ENCODE results near the gene FBXO42. TPM values are rescaled to one million over a fixed set of nuclear protein-coding genes. Genes with fewer than 3 reads are reported as not detected.

Gene FBXO42
- total and polyA plus RNA-seq, 2 donors (not counting 3 experiments of a cell fraction or from before 2014, with no cell fraction given): 16.3 to 20.4 TPM

DNA sequence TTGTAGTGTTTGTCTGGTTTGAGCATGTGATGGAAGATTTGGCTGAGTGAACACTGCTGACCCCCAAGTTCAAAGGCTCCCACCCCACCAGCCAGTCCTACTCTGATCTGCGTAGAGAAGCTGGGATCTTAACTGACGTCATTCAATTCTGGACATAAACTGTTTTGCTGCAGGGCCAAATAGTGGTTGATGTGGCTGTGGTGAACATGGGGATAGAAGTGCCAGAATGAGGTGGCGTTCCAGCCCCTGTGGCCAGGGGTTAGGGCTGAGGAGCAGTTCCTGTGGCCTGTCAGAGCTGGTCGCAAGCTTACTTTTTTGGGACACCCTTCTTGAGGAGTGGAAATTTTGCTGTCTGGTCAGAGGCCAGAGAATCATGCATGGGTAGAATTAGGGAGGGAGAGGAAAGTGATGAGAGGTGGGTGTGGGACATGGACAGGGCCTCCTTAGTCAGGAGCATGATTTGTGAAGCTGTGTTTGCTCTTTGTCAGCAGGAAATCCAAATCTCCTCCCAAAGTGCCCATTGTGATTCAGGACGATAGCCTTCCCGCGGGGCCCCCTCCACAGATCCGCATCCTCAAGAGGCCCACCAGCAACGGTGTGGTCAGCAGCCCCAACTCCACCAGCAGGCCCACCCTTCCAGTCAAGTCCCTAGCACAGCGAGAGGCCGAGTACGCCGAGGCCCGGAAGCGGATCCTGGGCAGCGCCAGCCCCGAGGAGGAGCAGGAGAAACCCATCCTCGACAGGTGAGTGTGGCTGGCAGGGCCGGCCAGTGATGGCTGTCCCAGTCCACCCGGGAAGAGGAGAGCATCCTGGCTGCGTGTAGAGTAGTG is 40.7 kb upstream of the FBXO42 start:
- no TSS peak for BruUV-seq (replicated peaks)
- Histone ChIP-seq H4K20me1 (replicated peaks; ENCODE audit: control insufficient read depth, extremely low read depth, insufficient read depth, low read length) (peaks cover 3% of the 10 kb centered on the region), H3K4me3 (replicated peaks in 1 of 3; ENCODE audit: insufficient read depth in 1 of 3, low read depth in 1 of 3, low read length in 3 of 3) (no peak overlapping the region), H3K27me3 (ENCODE audit: control insufficient read depth in 2 of 2, insufficient read depth in 2 of 2, low read length in 2 of 2) (no peaks in the 10 kb centered on the region), H3K9ac (replicated peaks; ENCODE audit: extremely low read depth, insufficient read depth, low read length) (no peak overlapping the region), H3K36me3 (ENCODE audit: control insufficient read depth in 2 of 2, extremely low read depth in 1 of 2, insufficient read depth in 2 of 2, low read length in 2 of 2) (peaks cover 0 to 15% of the 10 kb centered on the region in 2 experiments), H2AFZ (ENCODE audit: low read depth, low read length) (no peak overlapping the region), H3K9me3 (replicated peaks; ENCODE audit: control insufficient read depth, insufficient read depth, low read length) (no peaks in the 10 kb centered on the region), H3K27ac (ENCODE audit: insufficient read depth, low read depth, low read length) (no peak overlapping the region), H3K4me2 (ENCODE audit: insufficient read depth, low read length) (no peak overlapping the region), H3K4me1 (ENCODE audit: control insufficient read depth, extremely low read depth, insufficient read depth, low read length) (peaks cover 13% of the 10 kb centered on the region), H3K9me1 (replicated peaks; ENCODE audit: control insufficient read depth, extremely low read depth, insufficient read depth, low read length) (no peaks in the 10 kb centered on the region), H3K79me2 (ENCODE audit: control insufficient read depth, insufficient read depth, low read length) (peaks cover 57% of the 10 kb centered on the region)
- intact Hi-C loops (cut with micrococcal nuclease): no loop called here
- TF ChIP-seq MYC (IDR thresholded peaks at IDR 0.05; ENCODE audit: low read depth, low read length) (no peak), JUN (IDR thresholded peaks at IDR 0.05; ENCODE audit: borderline replicate concordance, insufficient read depth, insufficient read length, low read depth) (no peak), EZH2 (IDR thresholded peaks at IDR 0.05; ENCODE audit: borderline replicate concordance, low read depth, low read length, severe bottlenecking) (no peak), FOS (IDR thresholded peaks at IDR 0.05; ENCODE audit: borderline replicate concordance, insufficient read depth, low read length) (no peak)
- TF ChIP-seq, protein P1, sequence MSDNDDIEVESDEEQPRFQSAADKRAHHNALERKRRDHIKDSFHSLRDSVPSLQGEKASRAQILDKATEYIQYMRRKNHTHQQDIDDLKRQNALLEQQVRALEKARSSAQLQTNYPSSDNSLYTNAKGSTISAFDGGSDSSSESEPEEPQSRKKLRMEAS (IDR thresholded peaks at IDR 0.05; ENCODE audit: insufficient read depth, insufficient read length): no peak
- ChIA-PET CTCF (interaction anchor here (1.6 to 2.7 kb wide), 2 partner anchors 9 to 16 kb away, joined by 5 to 6 read pairs; no protein-coding TSS in a partner anchor), POLR2A (no interaction called here)
- FAIRE-seq (no peak), DNase-seq (ENCODE audit: low read depth, low spot score) (no peak)
- dilution Hi-C loops (cut with MboI; ENCODE audit: extremely low pct_ligation_motif_present, low sequenced_read_pairs): no loop called here

DNA sequence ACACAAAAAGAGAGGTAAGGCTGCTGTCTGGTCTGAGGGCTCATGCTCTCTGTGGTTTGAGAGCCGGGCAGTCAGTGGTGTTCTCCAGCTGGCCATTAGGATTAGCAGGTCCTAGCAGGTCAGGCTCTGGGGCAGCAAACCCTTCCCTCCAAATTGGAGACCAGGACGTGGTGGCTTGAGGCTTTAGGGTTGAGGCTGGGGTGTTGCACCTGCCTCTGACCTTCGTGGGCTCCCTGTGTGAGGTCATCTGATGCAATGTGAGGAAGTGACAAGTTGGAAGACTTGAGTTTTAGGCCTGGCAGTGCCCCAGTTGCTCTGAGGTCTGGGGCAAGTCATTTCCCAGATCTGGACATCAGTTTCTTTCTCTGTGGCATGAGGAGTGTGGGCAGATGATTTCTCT is 39.1 kb upstream of the FBXO42 start:
- Histone ChIP-seq H3K9ac (replicated peaks; ENCODE audit: extremely low read depth, insufficient read depth, low read length) (no peak overlapping the region), H3K4me1 (ENCODE audit: control insufficient read depth, extremely low read depth, insufficient read depth, low read length) (peaks cover 17% of the 10 kb centered on the region), H2AFZ (ENCODE audit: low read depth, low read length) (no peak overlapping the region), H3K4me3 (replicated peaks in 1 of 3; ENCODE audit: insufficient read depth in 1 of 3, low read depth in 1 of 3, low read length in 3 of 3) (no peak overlapping the region), H4K20me1 (replicated peaks; ENCODE audit: control insufficient read depth, extremely low read depth, insufficient read depth, low read length) (peaks cover 3% of the 10 kb centered on the region), H3K4me2 (ENCODE audit: insufficient read depth, low read length) (no peak overlapping the region), H3K9me1 (replicated peaks; ENCODE audit: control insufficient read depth, extremely low read depth, insufficient read depth, low read length) (no peaks in the 10 kb centered on the region), H3K27me3 (ENCODE audit: control insufficient read depth in 2 of 2, insufficient read depth in 2 of 2, low read length in 2 of 2) (no peaks in the 10 kb centered on the region), H3K9me3 (replicated peaks; ENCODE audit: control insufficient read depth, insufficient read depth, low read length) (no peaks in the 10 kb centered on the region), H3K27ac (ENCODE audit: insufficient read depth, low read depth, low read length) (no peak overlapping the region), H3K36me3 (ENCODE audit: control insufficient read depth in 2 of 2, extremely low read depth in 1 of 2, insufficient read depth in 2 of 2, low read length in 2 of 2) (peaks cover 0 to 15% of the 10 kb centered on the region in 2 experiments), H3K79me2 (ENCODE audit: control insufficient read depth, insufficient read depth, low read length) (peaks cover 72% of the 10 kb centered on the region)
- dilution Hi-C loops (cut with MboI; ENCODE audit: extremely low pct_ligation_motif_present, low sequenced_read_pairs): no loop called here
- DNase-seq (ENCODE audit: low read depth, low spot score) (no peak), FAIRE-seq (peak; percentile 38)
- BruUV-seq (replicated peaks): no TSS peak
- POLR2A ChIA-PET: no interaction called here
- TF ChIP-seq EZH2 (IDR thresholded peaks at IDR 0.05; ENCODE audit: borderline replicate concordance, low read depth, low read length, severe bottlenecking) (no peak), FOS (IDR thresholded peaks at IDR 0.05; ENCODE audit: borderline replicate concordance, insufficient read depth, low read length) (no peak), POLR2A (IDR thresholded peaks at IDR 0.05; ENCODE audit: low read depth, low read length) (no peak)
- TF ChIP-seq, protein P2, sequence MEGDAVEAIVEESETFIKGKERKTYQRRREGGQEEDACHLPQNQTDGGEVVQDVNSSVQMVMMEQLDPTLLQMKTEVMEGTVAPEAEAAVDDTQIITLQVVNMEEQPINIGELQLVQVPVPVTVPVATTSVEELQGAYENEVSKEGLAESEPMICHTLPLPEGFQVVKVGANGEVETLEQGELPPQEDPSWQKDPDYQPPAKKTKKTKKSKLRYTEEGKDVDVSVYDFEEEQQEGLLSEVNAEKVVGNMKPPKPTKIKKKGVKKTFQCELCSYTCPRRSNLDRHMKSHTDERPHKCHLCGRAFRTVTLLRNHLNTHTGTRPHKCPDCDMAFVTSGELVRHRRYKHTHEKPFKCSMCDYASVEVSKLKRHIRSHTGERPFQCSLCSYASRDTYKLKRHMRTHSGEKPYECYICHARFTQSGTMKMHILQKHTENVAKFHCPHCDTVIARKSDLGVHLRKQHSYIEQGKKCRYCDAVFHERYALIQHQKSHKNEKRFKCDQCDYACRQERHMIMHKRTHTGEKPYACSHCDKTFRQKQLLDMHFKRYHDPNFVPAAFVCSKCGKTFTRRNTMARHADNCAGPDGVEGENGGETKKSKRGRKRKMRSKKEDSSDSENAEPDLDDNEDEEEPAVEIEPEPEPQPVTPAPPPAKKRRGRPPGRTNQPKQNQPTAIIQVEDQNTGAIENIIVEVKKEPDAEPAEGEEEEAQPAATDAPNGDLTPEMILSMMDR (IDR thresholded peaks at IDR 0.05; ENCODE audit: extremely low read depth in 1 of 2, insufficient read depth in 1 of 2, low read depth in 1 of 2, low read length in 2 of 2): no peak
- intact Hi-C loops (cut with micrococcal nuclease): no loop called here
- CTCF ChIA-PET: interaction anchor here (0.7 to 2.7 kb wide), 6 partner anchors 11 to 50 kb away, joined by 3 to 5 read pairs (median 3); partner anchors contain the start of gene NECAP2

Data from endothelial cell of umbilical vein (primary cell).